Chondrocyte (in vitro differentiated cells): ENCODE results near the gene CNTRL. TPM values are rescaled to one million over a fixed set of nuclear protein-coding genes. Genes with fewer than 3 reads are reported as not detected.

Experiments used
- DNase-seq: peaks from one replicate; pipeline ENCODE4 v3.0.0; 2021; ENCODE audit warnings: mixed read lengths, low spot score
- H3K27ac Mint-ChIP-seq: one replicate; pipeline ENCODE4 v1.8.0; 2021; ENCODE audit warnings: mild to moderate bottlenecking, moderate library complexity, mixed read lengths; ENCODE audit not compliant: unreplicated experiment
- H3K27me3 Mint-ChIP-seq: 2 replicates; pipeline ENCODE4 v1.8.0; 2021; ENCODE audit warnings: low read depth, mixed read lengths
- H3K36me3 Mint-ChIP-seq: 2 replicates; pipeline ENCODE4 v1.8.0; 2021; ENCODE audit warnings: low read depth, mixed read lengths
- H3K4me1 Mint-ChIP-seq: 2 replicates; pipeline ENCODE4 v1.8.0; 2021; ENCODE audit warnings: low read depth, mild to moderate bottlenecking, mixed read lengths
- H3K4me3 Mint-ChIP-seq: one replicate; pipeline ENCODE4 v1.8.0; 2021; ENCODE audit warnings: mild to moderate bottlenecking, moderate library complexity, mixed read lengths; ENCODE audit not compliant: unreplicated experiment
- H3K9me3 Mint-ChIP-seq: 2 replicates; pipeline ENCODE4 v1.8.0; 2021; ENCODE audit warnings: low read depth, mixed read lengths
- total RNA-seq: library from RNA; stranded (reverse); gene quantifications from 3 replicates; pipeline ENCODE4 v1.2.1, GENCODE V29; 2021
- TF ChIP-seq, protein P1 (sequence below): fragments of 200-600 bp; sonication (generic); IDR thresholded peaks from 2 replicates; pipeline ENCODE4 v1.5.0; 2021; ENCODE audit warnings: antibody characterized with exemption, mild to moderate bottlenecking, moderate library complexity

Gene CNTRL
- total RNA-seq, 1 donor from 2014 or later, result 4.9 TPM

DNA sequence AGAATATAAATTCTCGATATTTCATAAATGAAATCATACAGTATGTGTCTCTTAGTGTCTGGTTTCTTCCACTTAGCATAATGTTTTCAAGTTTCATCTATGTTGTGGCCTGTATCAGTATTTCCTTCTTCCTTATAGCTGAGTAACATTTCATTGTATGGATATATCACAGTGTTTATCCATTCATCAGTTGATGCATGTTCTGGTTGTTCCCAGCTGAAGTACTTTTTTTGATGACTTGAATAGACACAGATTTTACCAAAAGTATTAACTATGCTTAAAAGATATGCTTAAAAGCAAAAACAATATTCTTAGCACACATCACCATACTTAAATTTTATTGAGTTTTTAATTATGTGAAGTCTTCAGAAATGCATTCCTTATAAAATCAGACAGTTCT, 114.3 kb downstream of the CNTRL start:
- Mint-ChIP-seq H3K27ac (no peak overlapping the region), H3K27me3 (no peaks in the 10 kb centered on the region), H3K9me3 (no peaks in the 10 kb centered on the region), H3K36me3 (peaks cover 2% of the 10 kb centered on the region), H3K4me1 (peaks cover 62% of the 10 kb centered on the region), H3K4me3 (no peak overlapping the region)
- TF ChIP-seq, protein P1, sequence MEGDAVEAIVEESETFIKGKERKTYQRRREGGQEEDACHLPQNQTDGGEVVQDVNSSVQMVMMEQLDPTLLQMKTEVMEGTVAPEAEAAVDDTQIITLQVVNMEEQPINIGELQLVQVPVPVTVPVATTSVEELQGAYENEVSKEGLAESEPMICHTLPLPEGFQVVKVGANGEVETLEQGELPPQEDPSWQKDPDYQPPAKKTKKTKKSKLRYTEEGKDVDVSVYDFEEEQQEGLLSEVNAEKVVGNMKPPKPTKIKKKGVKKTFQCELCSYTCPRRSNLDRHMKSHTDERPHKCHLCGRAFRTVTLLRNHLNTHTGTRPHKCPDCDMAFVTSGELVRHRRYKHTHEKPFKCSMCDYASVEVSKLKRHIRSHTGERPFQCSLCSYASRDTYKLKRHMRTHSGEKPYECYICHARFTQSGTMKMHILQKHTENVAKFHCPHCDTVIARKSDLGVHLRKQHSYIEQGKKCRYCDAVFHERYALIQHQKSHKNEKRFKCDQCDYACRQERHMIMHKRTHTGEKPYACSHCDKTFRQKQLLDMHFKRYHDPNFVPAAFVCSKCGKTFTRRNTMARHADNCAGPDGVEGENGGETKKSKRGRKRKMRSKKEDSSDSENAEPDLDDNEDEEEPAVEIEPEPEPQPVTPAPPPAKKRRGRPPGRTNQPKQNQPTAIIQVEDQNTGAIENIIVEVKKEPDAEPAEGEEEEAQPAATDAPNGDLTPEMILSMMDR, result no peak
- DNase-seq, result no peak

DNA sequence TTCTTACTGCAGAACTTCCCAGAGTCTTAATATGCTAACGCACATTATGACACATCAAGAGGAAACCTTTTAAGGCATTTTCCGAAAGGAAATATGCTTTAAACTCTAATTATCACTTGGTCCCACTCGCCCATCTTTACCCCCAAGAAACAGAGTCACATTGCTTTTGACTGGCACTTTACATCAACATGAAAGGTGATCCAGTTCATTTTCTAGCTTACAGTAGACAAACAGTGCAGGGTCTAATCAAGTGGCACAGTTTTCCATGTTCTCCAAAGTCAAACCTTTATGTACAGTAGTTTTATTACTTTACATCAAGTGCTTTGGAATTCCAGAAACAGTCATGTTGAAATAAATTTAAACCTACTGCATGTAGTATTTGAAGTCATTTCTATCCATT, 114.9 kb downstream of the CNTRL start:
- Mint-ChIP-seq H3K4me3 (no peak overlapping the region), H3K27ac (no peak overlapping the region), H3K36me3 (peaks cover 2% of the 10 kb centered on the region), H3K27me3 (no peaks in the 10 kb centered on the region), H3K4me1 (peaks cover 65% of the 10 kb centered on the region), H3K9me3 (no peaks in the 10 kb centered on the region)
- no peak for DNase-seq
- TF ChIP-seq, protein P1, result no peak

DNA sequence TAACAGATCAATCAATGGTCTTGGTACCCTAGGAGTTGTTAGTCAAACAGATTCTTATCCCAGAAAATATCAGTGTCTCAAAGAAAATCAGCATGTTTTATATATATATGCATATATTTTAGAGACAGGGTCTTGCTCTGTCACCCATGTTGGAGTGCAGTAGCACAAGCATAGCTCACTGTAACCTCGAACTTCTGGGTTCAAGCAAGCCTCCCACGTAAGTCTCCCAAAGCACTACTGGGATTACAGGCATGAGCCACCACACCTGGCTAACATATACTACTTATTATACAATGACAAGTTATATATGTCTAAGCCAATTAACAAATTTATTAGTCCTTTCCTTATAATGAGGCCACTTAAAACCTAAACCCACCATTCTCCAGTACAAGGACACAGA, 116.5 kb downstream of the CNTRL start:
- H3K36me3 Mint-ChIP-seq, result no peaks in the 10 kb centered on the region
- TF ChIP-seq, protein P1, result no peak
- no peak overlapping the region for H3K4me3 Mint-ChIP-seq
- H3K27ac Mint-ChIP-seq, result peak overlapping the region; percentile 8
- H3K9me3 Mint-ChIP-seq, result no peaks in the 10 kb centered on the region
- no peaks in the 10 kb centered on the region for H3K27me3 Mint-ChIP-seq
- DNase-seq, result no peak
- H3K4me1 Mint-ChIP-seq, result peaks cover 73% of the 10 kb centered on the region

DNA sequence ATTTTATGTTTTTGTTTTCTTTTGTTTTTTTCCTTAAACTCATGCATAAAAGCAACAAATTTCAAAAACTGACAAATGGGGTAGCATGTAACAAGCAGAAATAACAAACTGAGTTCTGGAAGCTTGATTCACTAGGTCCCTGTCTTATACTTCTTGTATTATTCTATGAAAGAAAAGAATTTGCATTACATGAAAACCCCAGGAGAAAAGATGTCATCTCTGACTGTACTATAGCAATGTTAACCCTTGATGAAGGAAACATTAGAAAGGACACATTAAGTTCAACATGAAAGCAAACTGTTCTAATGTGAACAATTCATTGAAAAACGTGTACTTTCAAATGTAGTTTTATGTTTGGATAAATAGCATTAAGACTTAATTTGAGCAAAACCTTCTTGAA, 117.8 kb downstream of the CNTRL start:
- H3K27me3 Mint-ChIP-seq, result no peaks in the 10 kb centered on the region
- H3K4me1 Mint-ChIP-seq, result peaks cover 74% of the 10 kb centered on the region
- no peak overlapping the region for H3K4me3 Mint-ChIP-seq
- H3K36me3 Mint-ChIP-seq, result no peaks in the 10 kb centered on the region
- no peaks in the 10 kb centered on the region for H3K9me3 Mint-ChIP-seq
- peak overlapping the region; percentile 45 for H3K27ac Mint-ChIP-seq
- TF ChIP-seq, protein P1, result no peak
- no peak for DNase-seq

DNA sequence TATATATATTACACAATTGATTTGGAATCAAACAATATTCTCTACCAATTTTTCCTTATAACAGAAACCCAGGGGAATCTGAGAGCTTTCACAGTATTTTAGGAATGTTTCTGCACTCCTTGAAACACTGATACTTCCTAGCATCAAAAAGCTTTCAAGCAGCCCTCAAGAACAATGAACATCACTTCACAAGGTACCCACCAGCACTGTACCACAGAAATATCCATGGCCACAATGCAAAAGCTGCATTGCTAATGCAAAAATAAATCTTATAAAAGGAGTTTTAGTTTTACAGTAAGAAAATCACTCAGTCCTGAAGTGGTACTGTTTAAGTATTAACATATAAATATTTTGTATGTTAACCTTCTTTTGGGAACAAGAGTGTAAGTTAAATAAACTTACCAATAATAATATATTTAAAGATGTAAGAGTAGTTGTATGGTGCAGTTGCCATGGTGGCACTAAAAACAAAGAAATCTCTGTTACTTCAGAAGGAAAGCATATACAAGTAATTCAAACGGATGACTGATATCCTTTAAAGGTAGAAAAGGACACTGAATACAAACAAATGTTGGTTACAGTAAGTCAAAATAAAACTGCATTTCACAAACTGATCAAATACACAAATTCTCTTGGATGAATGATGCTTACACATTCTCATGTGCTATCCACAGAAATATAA, 118.3 kb downstream of the CNTRL start:
- Mint-ChIP-seq H3K9me3 (no peaks in the 10 kb centered on the region), H3K4me3 (no peak overlapping the region), H3K36me3 (no peaks in the 10 kb centered on the region), H3K27ac (peak overlapping the region; percentile 51), H3K27me3 (no peaks in the 10 kb centered on the region), H3K4me1 (peaks cover 74% of the 10 kb centered on the region)
- DNase-seq, result no peak
- TF ChIP-seq, protein P1, result no peak
